ENCODE results near the gene CDT1. TPM values are rescaled to one million over a fixed set of nuclear protein-coding genes. Genes with fewer than 3 reads are reported as not detected.
"Not testable (repeated sequence)": the region's sequence is repeated elsewhere in the genome, so short reads cannot be mapped to it uniquely, and the experiment has no call there.

The CDT1 gene
- total and polyA plus RNA-seq, 3 donors from 2014 or later, result 11.9 to 19.1 (median 14.9) TPM

DNA sequence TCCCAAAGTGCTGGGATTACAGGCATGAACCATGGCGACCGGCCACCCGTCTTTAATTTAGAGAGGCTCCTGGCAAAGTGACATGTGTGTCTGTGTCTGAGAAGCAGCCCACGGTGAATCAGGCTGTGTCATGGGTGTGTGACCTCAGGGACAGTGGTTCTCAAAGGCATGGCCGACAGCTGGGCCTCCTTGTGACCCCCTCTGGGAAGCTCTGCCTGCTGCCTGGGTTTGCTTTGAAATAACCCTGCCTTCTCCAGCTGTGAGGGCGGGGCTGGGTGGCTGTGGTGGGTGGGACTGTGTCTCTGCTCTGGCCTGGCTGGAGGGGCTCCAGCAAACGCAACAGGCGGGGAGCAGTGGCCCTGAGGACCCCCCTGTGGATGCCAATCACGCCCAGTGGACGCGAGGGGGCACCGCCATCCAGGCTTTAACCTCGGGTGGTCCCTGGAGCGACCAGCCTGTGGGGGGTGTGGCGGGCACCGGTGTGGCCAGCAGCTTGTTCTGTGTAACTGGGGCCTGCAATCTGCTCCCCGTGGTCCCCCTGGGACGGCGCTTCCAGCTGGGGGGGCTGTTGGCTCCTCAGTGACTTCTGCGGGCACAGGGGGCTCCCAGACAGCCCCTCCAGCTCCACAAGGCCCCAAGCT is 16.9 kb downstream of the CDT1 start:
- Histone ChIP-seq H3K9me3 (no peaks in the 10 kb centered on the region), H3K4me3 (no peak overlapping the region), H3K36me3 (ENCODE audit: low read depth, missing control alignments) (no peaks in the 10 kb centered on the region), H3K27me3 (no peaks in the 10 kb centered on the region), H3K27ac (no peak overlapping the region), H3K4me1 (no peaks in the 10 kb centered on the region)
- no peak for TF ChIP-seq POLR2A (IDR thresholded peaks at IDR 0.05)
- TF ChIP-seq, protein P1, sequence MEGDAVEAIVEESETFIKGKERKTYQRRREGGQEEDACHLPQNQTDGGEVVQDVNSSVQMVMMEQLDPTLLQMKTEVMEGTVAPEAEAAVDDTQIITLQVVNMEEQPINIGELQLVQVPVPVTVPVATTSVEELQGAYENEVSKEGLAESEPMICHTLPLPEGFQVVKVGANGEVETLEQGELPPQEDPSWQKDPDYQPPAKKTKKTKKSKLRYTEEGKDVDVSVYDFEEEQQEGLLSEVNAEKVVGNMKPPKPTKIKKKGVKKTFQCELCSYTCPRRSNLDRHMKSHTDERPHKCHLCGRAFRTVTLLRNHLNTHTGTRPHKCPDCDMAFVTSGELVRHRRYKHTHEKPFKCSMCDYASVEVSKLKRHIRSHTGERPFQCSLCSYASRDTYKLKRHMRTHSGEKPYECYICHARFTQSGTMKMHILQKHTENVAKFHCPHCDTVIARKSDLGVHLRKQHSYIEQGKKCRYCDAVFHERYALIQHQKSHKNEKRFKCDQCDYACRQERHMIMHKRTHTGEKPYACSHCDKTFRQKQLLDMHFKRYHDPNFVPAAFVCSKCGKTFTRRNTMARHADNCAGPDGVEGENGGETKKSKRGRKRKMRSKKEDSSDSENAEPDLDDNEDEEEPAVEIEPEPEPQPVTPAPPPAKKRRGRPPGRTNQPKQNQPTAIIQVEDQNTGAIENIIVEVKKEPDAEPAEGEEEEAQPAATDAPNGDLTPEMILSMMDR (IDR thresholded peaks at IDR 0.05), result no peak
- intact Hi-C loops (cut with DNase I; ENCODE audit: low total_unique reads), result no loop called here
- DNase-seq, result no peak
- WGBS, 2 donors, result 89 to 96% methylated on average over 5 to 19 of the region's 20 CpGs

DNA sequence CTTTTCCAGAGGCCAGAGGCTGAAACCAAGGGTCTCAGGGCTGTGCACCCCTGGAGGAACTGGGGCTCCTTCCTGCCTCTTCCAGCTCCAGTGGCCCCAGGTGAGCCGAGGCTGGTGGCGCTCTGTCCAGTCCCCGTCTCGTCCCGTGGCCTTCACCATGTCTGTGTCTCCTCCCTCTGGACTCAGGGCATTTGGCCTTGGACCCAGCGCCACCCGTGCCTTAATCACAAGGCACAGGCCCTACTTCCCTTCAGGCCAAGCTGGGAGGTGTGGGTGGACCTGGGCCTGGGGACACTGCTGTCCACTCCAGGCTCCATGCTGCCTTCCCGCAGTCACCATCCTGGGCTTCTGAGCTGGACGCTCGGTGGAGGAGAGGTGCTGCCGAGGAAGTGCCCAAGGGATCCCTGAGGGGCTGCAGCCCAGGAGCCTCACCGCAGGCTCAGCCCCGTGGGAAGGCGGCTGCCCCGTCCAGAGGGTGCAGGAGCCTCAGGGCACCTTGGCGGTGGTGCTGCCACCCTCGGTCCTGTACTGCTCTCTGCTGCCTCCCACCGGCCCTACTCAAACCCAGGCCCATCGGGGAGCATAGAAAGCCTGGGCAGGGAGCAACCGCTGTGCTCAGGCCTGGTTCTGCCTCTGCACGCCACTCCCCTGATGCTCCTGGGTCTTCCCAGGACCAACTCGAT is 17.7 kb downstream of the CDT1 start:
- H3K27ac ChIP-seq, result no peak overlapping the region
- 77 to 100% methylated on average over 2 to 22 of the region's 22 CpGs for WGBS, 2 donors

DNA sequence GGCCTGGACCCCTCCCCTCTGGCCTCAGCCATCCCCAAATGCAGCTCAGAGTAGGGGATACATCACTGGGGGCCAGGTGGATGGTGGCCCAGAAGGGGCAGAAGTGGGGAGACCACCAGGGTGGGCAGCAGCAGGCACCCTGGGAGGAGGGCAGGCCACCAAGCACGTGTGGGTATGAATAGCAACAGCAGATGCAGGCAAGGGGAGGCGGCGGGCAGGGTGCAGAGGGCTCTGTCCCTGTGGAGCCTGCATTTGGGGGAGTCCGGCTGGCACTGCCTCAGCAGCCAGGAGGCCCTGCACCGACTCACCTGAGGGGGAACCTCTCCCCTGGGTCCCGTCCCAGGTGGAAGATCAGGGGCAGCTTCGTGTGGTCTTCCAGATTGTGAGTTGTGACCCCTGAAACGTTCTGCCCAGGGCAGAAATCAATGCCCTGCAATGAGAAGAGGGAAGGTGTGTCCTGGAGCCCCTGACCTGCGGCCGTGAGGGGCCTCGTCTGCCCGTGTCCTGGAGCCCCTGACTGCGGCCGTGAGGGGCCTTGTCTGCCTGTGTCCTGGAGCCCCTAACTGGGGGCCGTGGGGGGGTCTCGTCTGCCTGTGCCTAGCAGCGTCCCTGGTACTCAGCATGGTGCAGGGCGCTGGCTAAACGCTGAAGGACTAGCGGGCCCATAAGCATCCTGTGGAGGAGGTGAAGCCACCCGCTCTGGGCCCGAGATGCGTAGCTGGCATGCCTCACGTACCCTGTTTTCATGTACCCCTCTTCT is 18.9 kb downstream of the CDT1 start:
- no peak for TF ChIP-seq POLR2A (IDR thresholded peaks at IDR 0.05)
- TF ChIP-seq, protein P1 (IDR thresholded peaks at IDR 0.05), result no peak
- Histone ChIP-seq H3K27me3 (no peaks in the 10 kb centered on the region), H3K9me3 (no peaks in the 10 kb centered on the region), H3K4me3 (no peak overlapping the region), H3K4me1 (no peaks in the 10 kb centered on the region), H3K27ac (no peak overlapping the region), H3K36me3 (ENCODE audit: low read depth, missing control alignments) (no peaks in the 10 kb centered on the region)
- intact Hi-C loops (cut with DNase I; ENCODE audit: low total_unique reads), result no loop called here
- WGBS, 2 donors, result 91 to 95% methylated on average over 10 to 24 of the region's 24 CpGs
- no peak for DNase-seq

More for the DNA sequence above, 17.7 kb downstream of the CDT1 start:
- no peak for DNase-seq
- intact Hi-C loops (cut with DNase I; ENCODE audit: low total_unique reads), result no loop called here
- H3K4me3 ChIP-seq, result no peak overlapping the region
- TF ChIP-seq POLR2A (IDR thresholded peaks at IDR 0.05), result no peak
- no peaks in the 10 kb centered on the region for H3K27me3 ChIP-seq
- H3K9me3 ChIP-seq, result no peaks in the 10 kb centered on the region
- no peaks in the 10 kb centered on the region for H3K4me1 ChIP-seq
- no peaks in the 10 kb centered on the region for H3K36me3 ChIP-seq (ENCODE audit: low read depth, missing control alignments)

DNA sequence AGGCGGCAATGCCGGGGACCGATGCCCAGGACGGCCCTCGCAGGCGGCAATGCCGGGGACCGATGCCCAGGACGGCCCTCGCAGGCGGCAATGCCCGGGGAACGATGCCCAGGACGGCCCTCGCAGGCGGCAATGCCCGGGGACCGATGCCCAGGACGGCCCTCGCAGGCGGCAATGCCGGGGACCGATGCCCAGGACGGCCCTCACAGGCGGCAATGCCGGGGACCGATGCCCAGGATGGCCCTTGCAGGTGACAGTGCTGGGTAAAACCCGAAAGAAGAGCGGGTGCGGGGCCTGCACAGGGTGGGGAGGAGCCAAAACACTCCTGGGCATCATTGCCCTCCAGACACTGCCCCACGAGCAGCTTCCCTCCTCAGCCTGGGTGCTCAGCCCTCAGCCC is 20.1 kb downstream of the CDT1 start:
- H3K4me1 ChIP-seq; H3K36me3 ChIP-seq (ENCODE audit: low read depth, missing control alignments); H3K9me3 ChIP-seq; H3K27me3 ChIP-seq; DNase-seq; H3K27ac ChIP-seq; H3K4me3 ChIP-seq; intact Hi-C loops (cut with DNase I; ENCODE audit: low total_unique reads): not testable (repeated sequence)
- WGBS, 2 donors, result 96 to 100% methylated on average over 19 to 25 of the region's 31 CpGs

DNA sequence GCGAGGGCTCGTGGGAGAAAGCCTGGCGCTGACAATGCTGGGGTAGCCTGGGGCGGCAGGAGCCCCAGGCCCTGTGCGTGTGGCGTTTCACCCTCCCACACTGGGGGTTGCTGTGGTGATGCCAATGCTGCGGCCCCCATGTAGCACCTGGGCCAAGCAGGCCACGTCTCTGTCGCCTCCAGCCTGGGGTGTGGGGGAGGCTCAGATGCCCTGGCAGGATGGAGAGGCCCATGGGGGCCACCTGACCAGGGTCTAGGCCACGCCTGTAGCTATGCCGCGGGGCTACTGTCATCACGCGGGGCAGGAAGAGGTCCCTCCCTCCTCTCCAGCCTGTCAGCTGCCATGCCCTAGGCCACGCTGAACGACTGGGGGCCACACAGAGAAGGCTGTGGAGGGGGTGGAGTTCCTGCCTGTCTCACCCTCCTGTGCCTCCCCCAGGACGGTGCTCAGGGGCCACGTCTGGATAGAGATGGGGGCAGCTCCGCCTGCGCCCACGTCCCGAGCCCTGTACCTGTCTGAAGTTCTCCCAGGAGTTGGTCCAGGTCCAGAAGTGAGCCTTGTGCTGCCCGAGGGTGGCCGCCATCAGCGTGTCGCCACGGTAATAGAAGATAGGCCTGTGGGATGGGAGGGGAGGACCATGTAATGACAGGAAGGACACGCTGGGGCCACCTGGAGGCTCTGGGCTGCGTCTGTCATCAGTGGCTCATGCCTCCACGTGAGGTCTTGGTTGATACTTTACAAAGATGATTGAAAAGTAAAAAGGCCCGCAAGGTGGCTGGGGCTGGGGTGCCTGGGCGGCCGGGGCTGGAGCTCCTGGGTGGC is 20.9 kb downstream of the CDT1 start:
- Histone ChIP-seq H3K4me3 (no peak overlapping the region), H3K9me3 (no peaks in the 10 kb centered on the region), H3K27me3 (no peaks in the 10 kb centered on the region), H3K4me1 (no peaks in the 10 kb centered on the region), H3K36me3 (ENCODE audit: low read depth, missing control alignments) (no peaks in the 10 kb centered on the region), H3K27ac (no peak overlapping the region)
- DNase-seq, result no peak
- TF ChIP-seq, protein P1 (IDR thresholded peaks at IDR 0.05), result no peak
- TF ChIP-seq POLR2A (IDR thresholded peaks at IDR 0.05), result no peak
- intact Hi-C loops (cut with DNase I; ENCODE audit: low total_unique reads), result no loop called here
- WGBS, 2 donors, result 91 to 93% methylated on average over 22 to 33 of the region's 33 CpGs

Measured in testis (tissue), 3 donors.